C4-2B (cell line): Measurements from ENCODE around the gene ASXL1.
"Not testable (repeated sequence)": the region's sequence is repeated elsewhere in the genome, so short reads cannot be mapped to it uniquely, and the experiment has no call there.

Source experiments
- ZFX ChIP-seq: fragments of 450-650 bp; IDR thresholded peaks from 2 replicates; pipeline ENCODE4 v1.6.1; 2017
- TF ChIP-seq, protein P1 (sequence below): fragments of 450-650 bp; conservative IDR thresholded peaks from 2 replicates; pipeline ENCODE4 v1.5.1; 2017; ENCODE audit warnings: mild to moderate bottlenecking

DNA sequence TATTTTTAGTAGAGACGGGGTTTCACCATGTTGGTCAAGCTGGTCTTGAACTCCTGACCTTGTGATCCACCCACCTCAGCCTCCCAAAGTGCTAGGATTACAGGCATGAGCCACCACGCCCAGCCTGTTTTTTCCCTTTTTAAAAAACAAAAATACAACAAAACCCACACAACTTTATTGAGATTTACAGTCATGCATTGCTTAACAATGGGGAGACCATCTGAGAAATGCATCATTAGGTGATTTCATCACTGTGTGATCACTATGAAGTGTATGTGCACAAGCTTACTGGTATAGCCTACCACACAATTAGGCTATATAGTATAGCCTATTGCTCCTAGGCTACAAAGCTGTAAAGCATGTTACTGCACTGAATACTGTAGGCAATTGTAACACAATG is 17.1 kb upstream of the ASXL1 start:
- TF ChIP-seq, protein P1, sequence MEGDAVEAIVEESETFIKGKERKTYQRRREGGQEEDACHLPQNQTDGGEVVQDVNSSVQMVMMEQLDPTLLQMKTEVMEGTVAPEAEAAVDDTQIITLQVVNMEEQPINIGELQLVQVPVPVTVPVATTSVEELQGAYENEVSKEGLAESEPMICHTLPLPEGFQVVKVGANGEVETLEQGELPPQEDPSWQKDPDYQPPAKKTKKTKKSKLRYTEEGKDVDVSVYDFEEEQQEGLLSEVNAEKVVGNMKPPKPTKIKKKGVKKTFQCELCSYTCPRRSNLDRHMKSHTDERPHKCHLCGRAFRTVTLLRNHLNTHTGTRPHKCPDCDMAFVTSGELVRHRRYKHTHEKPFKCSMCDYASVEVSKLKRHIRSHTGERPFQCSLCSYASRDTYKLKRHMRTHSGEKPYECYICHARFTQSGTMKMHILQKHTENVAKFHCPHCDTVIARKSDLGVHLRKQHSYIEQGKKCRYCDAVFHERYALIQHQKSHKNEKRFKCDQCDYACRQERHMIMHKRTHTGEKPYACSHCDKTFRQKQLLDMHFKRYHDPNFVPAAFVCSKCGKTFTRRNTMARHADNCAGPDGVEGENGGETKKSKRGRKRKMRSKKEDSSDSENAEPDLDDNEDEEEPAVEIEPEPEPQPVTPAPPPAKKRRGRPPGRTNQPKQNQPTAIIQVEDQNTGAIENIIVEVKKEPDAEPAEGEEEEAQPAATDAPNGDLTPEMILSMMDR = not testable (repeated sequence)
- TF ChIP-seq ZFX = not testable (repeated sequence)
